PC-3 (cell line): Measurements from ENCODE around the gene GLRX.

Source experiments
- EZH2phosphoT487 ChIP-seq: fragments of 300-600 bp; sonication (generic); IDR thresholded peaks from 2 replicates; pipeline ENCODE4 v1.6.1; 2018; ENCODE audit warnings: mild to moderate bottlenecking, antibody characterized with exemption, low read length, borderline replicate concordance
- TF ChIP-seq, protein P1 (sequence below): fragments of 300-600 bp; sonication (generic); conservative IDR thresholded peaks from 2 replicates; pipeline ENCODE4 v1.5.1; 2017; ENCODE audit warnings: antibody characterized with exemption, low read depth, mild to moderate bottlenecking, low read length

DNA sequence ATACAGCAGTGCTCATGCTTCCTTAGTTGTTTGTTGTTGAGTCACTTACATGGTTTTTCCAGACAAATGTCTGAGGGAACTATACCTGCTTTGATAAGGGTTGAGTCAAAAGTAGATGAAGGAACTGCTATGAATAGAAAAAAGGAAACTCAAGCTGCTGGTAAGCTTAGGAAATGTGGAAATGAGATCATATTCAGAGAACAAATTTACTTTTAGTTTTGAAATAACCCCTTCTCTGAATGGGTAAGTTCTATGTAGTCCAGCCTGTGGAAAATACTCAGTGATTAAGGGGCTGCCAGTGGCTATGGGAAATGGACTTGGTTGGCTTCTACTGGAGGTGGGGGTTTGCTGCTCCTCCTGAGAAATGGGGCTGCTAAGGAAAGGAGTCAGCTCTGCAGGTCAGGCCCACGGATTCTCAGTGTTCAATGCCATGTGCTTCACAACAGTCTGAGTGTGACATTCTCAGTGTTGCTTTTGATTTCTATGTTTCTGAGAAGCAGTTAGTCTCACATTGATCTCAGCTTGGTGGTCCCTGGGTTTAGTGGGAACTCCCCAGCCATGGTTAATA, 47.7 kb upstream of the GLRX start:
- no peak for TF ChIP-seq EZH2phosphoT487
- TF ChIP-seq, protein P1, sequence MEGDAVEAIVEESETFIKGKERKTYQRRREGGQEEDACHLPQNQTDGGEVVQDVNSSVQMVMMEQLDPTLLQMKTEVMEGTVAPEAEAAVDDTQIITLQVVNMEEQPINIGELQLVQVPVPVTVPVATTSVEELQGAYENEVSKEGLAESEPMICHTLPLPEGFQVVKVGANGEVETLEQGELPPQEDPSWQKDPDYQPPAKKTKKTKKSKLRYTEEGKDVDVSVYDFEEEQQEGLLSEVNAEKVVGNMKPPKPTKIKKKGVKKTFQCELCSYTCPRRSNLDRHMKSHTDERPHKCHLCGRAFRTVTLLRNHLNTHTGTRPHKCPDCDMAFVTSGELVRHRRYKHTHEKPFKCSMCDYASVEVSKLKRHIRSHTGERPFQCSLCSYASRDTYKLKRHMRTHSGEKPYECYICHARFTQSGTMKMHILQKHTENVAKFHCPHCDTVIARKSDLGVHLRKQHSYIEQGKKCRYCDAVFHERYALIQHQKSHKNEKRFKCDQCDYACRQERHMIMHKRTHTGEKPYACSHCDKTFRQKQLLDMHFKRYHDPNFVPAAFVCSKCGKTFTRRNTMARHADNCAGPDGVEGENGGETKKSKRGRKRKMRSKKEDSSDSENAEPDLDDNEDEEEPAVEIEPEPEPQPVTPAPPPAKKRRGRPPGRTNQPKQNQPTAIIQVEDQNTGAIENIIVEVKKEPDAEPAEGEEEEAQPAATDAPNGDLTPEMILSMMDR, result no peak
